ENCODE measurements around the gene C1orf174.

DNA sequence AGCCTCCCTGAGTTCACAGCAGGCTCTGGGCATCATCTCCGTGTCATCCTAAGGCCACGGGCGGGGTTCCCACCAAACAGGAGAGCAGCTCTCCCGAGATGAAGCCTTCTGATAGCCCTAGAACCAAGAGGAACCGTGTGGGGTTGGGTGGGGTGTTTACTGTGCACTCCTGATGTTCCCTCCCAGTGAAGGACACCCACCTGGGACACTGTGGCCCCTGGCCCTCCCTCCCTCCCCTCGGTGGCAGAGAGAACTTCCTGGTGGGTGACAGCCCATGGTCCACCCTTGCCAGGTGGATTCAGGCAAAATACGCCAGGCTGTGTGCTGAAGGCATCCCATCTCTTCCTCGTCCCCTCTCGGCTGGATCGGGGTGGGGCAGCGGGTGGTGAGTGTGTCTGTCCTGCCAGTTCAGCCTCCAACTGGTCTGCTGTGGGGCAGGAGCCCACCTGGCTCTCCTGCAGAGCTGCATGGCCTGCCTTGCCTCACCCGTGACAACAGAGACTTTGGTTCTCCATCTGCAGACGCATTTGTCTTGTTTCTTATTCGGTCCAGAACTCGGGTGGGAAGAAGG is 15.6 kb upstream of the C1orf174 start:
- TF ChIP-seq, protein P1, sequence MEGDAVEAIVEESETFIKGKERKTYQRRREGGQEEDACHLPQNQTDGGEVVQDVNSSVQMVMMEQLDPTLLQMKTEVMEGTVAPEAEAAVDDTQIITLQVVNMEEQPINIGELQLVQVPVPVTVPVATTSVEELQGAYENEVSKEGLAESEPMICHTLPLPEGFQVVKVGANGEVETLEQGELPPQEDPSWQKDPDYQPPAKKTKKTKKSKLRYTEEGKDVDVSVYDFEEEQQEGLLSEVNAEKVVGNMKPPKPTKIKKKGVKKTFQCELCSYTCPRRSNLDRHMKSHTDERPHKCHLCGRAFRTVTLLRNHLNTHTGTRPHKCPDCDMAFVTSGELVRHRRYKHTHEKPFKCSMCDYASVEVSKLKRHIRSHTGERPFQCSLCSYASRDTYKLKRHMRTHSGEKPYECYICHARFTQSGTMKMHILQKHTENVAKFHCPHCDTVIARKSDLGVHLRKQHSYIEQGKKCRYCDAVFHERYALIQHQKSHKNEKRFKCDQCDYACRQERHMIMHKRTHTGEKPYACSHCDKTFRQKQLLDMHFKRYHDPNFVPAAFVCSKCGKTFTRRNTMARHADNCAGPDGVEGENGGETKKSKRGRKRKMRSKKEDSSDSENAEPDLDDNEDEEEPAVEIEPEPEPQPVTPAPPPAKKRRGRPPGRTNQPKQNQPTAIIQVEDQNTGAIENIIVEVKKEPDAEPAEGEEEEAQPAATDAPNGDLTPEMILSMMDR (IDR thresholded peaks at IDR 0.05) = no peak
- TF ChIP-seq POLR2A (IDR thresholded peaks at IDR 0.05) = no peak

All from heart left ventricle (tissue), 13 donors.